ENCODE measurements around the gene CNPY4.

The CNPY4 gene

GRCh38 chr7:100095289-100095688, 24.1 kb upstream of the CNPY4 start:
- Histone ChIP-seq H3K36me3 (ENCODE audit: control insufficient read depth, insufficient read depth, low read length) (peaks cover 70% of the 10 kb centered on the region), H3K27ac (ENCODE audit: low read depth, low read length) (no peak overlapping the region), H3K9ac (ENCODE audit: low read length) (no peak overlapping the region), H3K4me3 (ENCODE audit: low read length) (no peak overlapping the region), H3K4me1 (ENCODE audit: control insufficient read depth, insufficient read depth, low read length) (peaks cover 7% of the 10 kb centered on the region), H3K27me3 (ENCODE audit: control insufficient read depth, insufficient read depth, low read length) (no peaks in the 10 kb centered on the region)

- Histone ChIP-seq H3K4me3 (ENCODE audit: low read length) (no peak overlapping the region), H3K9ac (ENCODE audit: low read length) (no peak overlapping the region), H3K4me1 (ENCODE audit: control insufficient read depth, insufficient read depth, low read length) (peaks cover 7% of the 10 kb centered on the region), H3K36me3 (ENCODE audit: control insufficient read depth, insufficient read depth, low read length) (peaks cover 66% of the 10 kb centered on the region), H3K27me3 (ENCODE audit: control insufficient read depth, insufficient read depth, low read length) (no peaks in the 10 kb centered on the region), H3K27ac (ENCODE audit: low read depth, low read length) (no peak overlapping the region)
Measured at GRCh38 chr7:100095704-100096103, 23.7 kb upstream of the CNPY4 start.

- Histone ChIP-seq H3K36me3 (ENCODE audit: control insufficient read depth, insufficient read depth, low read length) (peaks cover 45% of the 10 kb centered on the region), H3K27me3 (ENCODE audit: control insufficient read depth, insufficient read depth, low read length) (no peaks in the 10 kb centered on the region), H3K4me3 (ENCODE audit: low read length) (no peak overlapping the region), H3K27ac (ENCODE audit: low read depth, low read length) (no peak overlapping the region), H3K9ac (ENCODE audit: low read length) (no peak overlapping the region), H3K4me1 (ENCODE audit: control insufficient read depth, insufficient read depth, low read length) (peaks cover 7% of the 10 kb centered on the region)
Measured at GRCh38 chr7:100098913-100099312, 20.5 kb upstream of the CNPY4 start.

- Histone ChIP-seq H3K36me3 (ENCODE audit: control insufficient read depth, insufficient read depth, low read length) (peaks cover 41% of the 10 kb centered on the region), H3K27ac (ENCODE audit: low read depth, low read length) (no peak overlapping the region), H3K9ac (ENCODE audit: low read length) (no peak overlapping the region), H3K4me1 (ENCODE audit: control insufficient read depth, insufficient read depth, low read length) (peaks cover 7% of the 10 kb centered on the region), H3K4me3 (ENCODE audit: low read length) (peak overlapping the region; percentile 81), H3K27me3 (ENCODE audit: control insufficient read depth, insufficient read depth, low read length) (no peaks in the 10 kb centered on the region)
Measured at GRCh38 chr7:100099452-100099851, 20.0 kb upstream of the CNPY4 start.

GRCh38 chr7:100100420-100101015, 18.9 kb upstream of the CNPY4 start:
- H3K36me3 ChIP-seq (ENCODE audit: control insufficient read depth, insufficient read depth, low read length): peaks cover 36% of the 10 kb centered on the region
- H3K4me1 ChIP-seq (ENCODE audit: control insufficient read depth, insufficient read depth, low read length): peaks cover 7% of the 10 kb centered on the region
- H3K9ac ChIP-seq (ENCODE audit: low read length): peak overlapping the region; percentile 64
- no peaks in the 10 kb centered on the region for H3K27me3 ChIP-seq (ENCODE audit: control insufficient read depth, insufficient read depth, low read length)
- H3K4me3 ChIP-seq (ENCODE audit: low read length): peak overlapping the region; percentile 91
- H3K27ac ChIP-seq (ENCODE audit: low read depth, low read length): peak overlapping the region; percentile 71

- peaks cover 35% of the 10 kb centered on the region for H3K36me3 ChIP-seq (ENCODE audit: control insufficient read depth, insufficient read depth, low read length)
Measured at GRCh38 chr7:100101016-100101862, 18.2 kb upstream of the CNPY4 start, which contains the start of the genes AP4M1 and MCM7. TSS of gene AP4M1 (plus strand) at chr7:100101643. CDS start at chr7:100101715, 72 bp downstream. TSS of gene MCM7 (minus strand) at chr7:100101397. CDS start at chr7:100101294, 103 bp downstream.

GRCh38 chr7:100102950-100103840, 16.2 kb upstream of the CNPY4 start:
- Histone ChIP-seq H3K4me1 (ENCODE audit: control insufficient read depth, insufficient read depth, low read length) (peaks cover 7% of the 10 kb centered on the region), H3K27ac (ENCODE audit: low read depth, low read length) (no peak overlapping the region), H3K9ac (ENCODE audit: low read length) (no peak overlapping the region), H3K4me3 (ENCODE audit: low read length) (no peak overlapping the region), H3K27me3 (ENCODE audit: control insufficient read depth, insufficient read depth, low read length) (no peaks in the 10 kb centered on the region), H3K36me3 (ENCODE audit: control insufficient read depth, insufficient read depth, low read length) (peaks cover 35% of the 10 kb centered on the region)

More at GRCh38 chr7:100101016-100101862, 18.2 kb upstream of the CNPY4 start, which contains the start of the genes AP4M1 and MCM7:
- Histone ChIP-seq H3K27ac (ENCODE audit: low read depth, low read length) (peak within 1 kb of the TSS; percentile 88), H3K4me3 (ENCODE audit: low read length) (peak within 1 kb of the TSS; percentile 91), H3K9ac (ENCODE audit: low read length) (peak within 1 kb of the TSS; percentile 64), H3K27me3 (ENCODE audit: control insufficient read depth, insufficient read depth, low read length) (no peaks in the 10 kb centered on the region), H3K4me1 (ENCODE audit: control insufficient read depth, insufficient read depth, low read length) (peaks cover 7% of the 10 kb centered on the region)

- Histone ChIP-seq H3K9ac (ENCODE audit: low read length) (no peak overlapping the region), H3K4me3 (ENCODE audit: low read length) (no peak overlapping the region), H3K27me3 (ENCODE audit: control insufficient read depth, insufficient read depth, low read length) (no peaks in the 10 kb centered on the region), H3K36me3 (ENCODE audit: control insufficient read depth, insufficient read depth, low read length) (peaks cover 28% of the 10 kb centered on the region), H3K27ac (ENCODE audit: low read depth, low read length) (no peak overlapping the region), H3K4me1 (ENCODE audit: control insufficient read depth, insufficient read depth, low read length) (no peaks in the 10 kb centered on the region)
Measured at GRCh38 chr7:100105534-100105933, 13.9 kb upstream of the CNPY4 start.

- Histone ChIP-seq H3K27me3 (ENCODE audit: control insufficient read depth, insufficient read depth, low read length) (no peaks in the 10 kb centered on the region), H3K4me1 (ENCODE audit: control insufficient read depth, insufficient read depth, low read length) (no peaks in the 10 kb centered on the region), H3K9ac (ENCODE audit: low read length) (no peak overlapping the region), H3K27ac (ENCODE audit: low read depth, low read length) (no peak overlapping the region), H3K4me3 (ENCODE audit: low read length) (no peak overlapping the region), H3K36me3 (ENCODE audit: control insufficient read depth, insufficient read depth, low read length) (peaks cover 35% of the 10 kb centered on the region)
Measured at GRCh38 chr7:100106633-100107032, 12.8 kb upstream of the CNPY4 start.

- H3K4me3 ChIP-seq (ENCODE audit: low read length): no peak overlapping the region
- no peak overlapping the region for H3K9ac ChIP-seq (ENCODE audit: low read length)
- H3K27me3 ChIP-seq (ENCODE audit: control insufficient read depth, insufficient read depth, low read length): no peaks in the 10 kb centered on the region
- H3K27ac ChIP-seq (ENCODE audit: low read depth, low read length): no peak overlapping the region
- peaks cover 35% of the 10 kb centered on the region for H3K36me3 ChIP-seq (ENCODE audit: control insufficient read depth, insufficient read depth, low read length)
- H3K4me1 ChIP-seq (ENCODE audit: control insufficient read depth, insufficient read depth, low read length): no peaks in the 10 kb centered on the region
Measured at GRCh38 chr7:100107125-100107737, 12.2 kb upstream of the CNPY4 start.

- peaks cover 35% of the 10 kb centered on the region for H3K36me3 ChIP-seq (ENCODE audit: control insufficient read depth, insufficient read depth, low read length)
- H3K9ac ChIP-seq (ENCODE audit: low read length): no peak overlapping the region
- H3K4me3 ChIP-seq (ENCODE audit: low read length): no peak overlapping the region
- H3K27me3 ChIP-seq (ENCODE audit: control insufficient read depth, insufficient read depth, low read length): no peaks in the 10 kb centered on the region
- H3K27ac ChIP-seq (ENCODE audit: low read depth, low read length): no peak overlapping the region
- no peaks in the 10 kb centered on the region for H3K4me1 ChIP-seq (ENCODE audit: control insufficient read depth, insufficient read depth, low read length)
Measured at GRCh38 chr7:100107890-100108289, 11.5 kb upstream of the CNPY4 start.

Data from rectal smooth muscle tissue (tissue), 1 donor.